Peyer's patch (tissue), 4 donors: ENCODE results near the gene DYRK1A.

Experiments used
- CTCF ChIP-seq, 6 experiments: fragments of 450-650 bp in 4 of 6; fragments of 200-600 bp in 2 of 6; sonication (generic) in 1 of 6; IDR thresholded peaks; one replicate each; pipeline ENCODE4 v1.5.1; 2017 to 2019; ENCODE audit warnings: antibody characterized with exemption in 6 of 6, mild to moderate bottlenecking in 3 of 6, moderate library complexity in 1 of 6
- POLR2A ChIP-seq, 2 donors: fragments of 450-650 bp; IDR thresholded peaks; one replicate each; pipeline ENCODE4 v1.5.1; 2017; ENCODE audit warnings: antibody characterized with exemption in 2 of 2, mild to moderate bottlenecking in 2 of 2, moderate library complexity in 2 of 2

GRCh38 chr21:37324558-37324957 lies 42.0 kb upstream of the DYRK1A start:
- TF ChIP-seq CTCF (IDR thresholded peaks at IDR 0.05) (no peak), POLR2A (IDR thresholded peaks at IDR 0.05) (no peak)
